Inflammatory macrophage (primary cell): ENCODE results near the gene SH3PXD2B.
"Not testable (repeated sequence)": the region's sequence is repeated elsewhere in the genome, so short reads cannot be mapped to it uniquely, and the experiment has no call there.

ENCODE experiments used
- DNase-seq, 2 donors: peaks; one replicate each; pipeline ENCODE4 v3.0.0-alpha.2; 2020 to 2022

SH3PXD2B gene

GRCh38 chr5:172293054-172293744 is 161.1 kb downstream of the SH3PXD2B start:
- DNase-seq: peak; percentile 83

GRCh38 chr5:172291837-172292236 is 162.5 kb downstream of the SH3PXD2B start:
- DNase-seq: not testable (repeated sequence)

- DNase-seq: no peak
Observed at GRCh38 chr5:172288465-172288864, 165.9 kb downstream of the SH3PXD2B start.

- DNase-seq: not testable (repeated sequence)
Observed at GRCh38 chr5:172287140-172287539, 167.2 kb downstream of the SH3PXD2B start.

- DNase-seq: no peak
Observed at GRCh38 chr5:172285226-172286143, 168.8 kb downstream of the SH3PXD2B start.

- peak in 1 of 2 donors; percentile 25 for DNase-seq
Observed at GRCh38 chr5:172284611-172284980, 169.7 kb downstream of the SH3PXD2B start.

DNA sequence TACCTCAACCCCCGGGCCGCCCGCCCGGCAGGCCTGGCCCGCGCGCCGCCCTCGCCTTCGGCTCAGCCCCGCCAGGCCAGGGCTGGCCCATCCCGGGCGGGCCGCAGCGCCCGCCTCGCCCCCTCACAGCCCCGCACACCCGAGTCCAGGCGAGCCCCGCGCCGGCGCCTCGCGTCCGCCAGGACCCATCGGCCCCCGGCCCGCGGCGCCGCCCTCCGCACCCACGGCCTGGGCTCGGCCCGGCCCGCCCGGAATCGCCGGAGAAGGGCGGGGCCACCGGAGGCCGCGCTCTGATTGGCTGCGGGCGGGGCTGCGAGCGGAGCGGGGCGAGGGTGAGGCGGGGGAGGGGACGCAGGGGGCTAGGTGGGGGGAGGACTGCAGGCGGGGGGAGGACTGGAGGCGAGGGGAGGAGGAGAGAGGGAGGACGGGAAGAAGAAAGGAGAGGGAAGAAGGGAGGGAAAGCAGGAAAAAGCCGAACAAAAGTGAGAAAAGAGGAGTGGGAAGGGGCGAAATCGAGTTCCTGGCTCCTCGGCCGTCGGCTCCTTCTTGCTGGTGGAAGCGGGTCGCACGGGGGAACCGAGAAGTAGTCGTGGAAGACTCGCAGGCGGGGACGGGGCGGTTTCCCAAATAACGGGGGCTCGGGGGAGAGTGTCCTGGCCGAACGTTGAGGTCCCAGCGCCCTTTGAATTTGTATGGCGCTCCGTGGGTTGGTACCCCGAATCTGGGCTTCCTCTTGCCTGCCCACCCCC is 170.3 kb downstream of the SH3PXD2B start:
- DNase-seq: peak; percentile 72 to 87

- peak; percentile 69 to 74 for DNase-seq
Observed at GRCh38 chr5:172283020-172283861, 171.1 kb downstream of the SH3PXD2B start, which contains the start of gene UBTD2. Gene UBTD2, minus strand, starts transcription at chr5:172283764. Its CDS starts 99 bp downstream, at chr5:172283665.

- DNase-seq: no peak
Observed at GRCh38 chr5:172282272-172283019, 171.9 kb downstream of the SH3PXD2B start.

DNA sequence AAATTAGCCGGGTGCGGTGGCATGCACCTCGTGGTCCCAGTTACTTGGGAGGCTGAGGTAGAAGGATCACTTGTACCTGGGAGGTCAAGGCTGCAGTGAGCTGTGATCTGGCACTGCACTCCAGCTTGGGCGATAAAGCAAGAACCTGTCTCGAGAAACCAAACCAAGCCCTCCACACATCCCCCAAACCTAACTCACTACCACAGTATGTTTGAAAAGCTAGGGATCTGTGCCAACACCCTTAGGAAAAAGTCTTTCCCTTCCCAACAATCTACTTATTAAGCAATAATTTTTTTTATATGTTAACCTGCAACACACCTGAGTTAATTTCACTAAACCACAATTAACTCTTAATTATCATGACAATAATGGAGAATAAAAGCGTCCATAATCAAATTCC is 173.0 kb downstream of the SH3PXD2B start:
- no peak for DNase-seq

DNA sequence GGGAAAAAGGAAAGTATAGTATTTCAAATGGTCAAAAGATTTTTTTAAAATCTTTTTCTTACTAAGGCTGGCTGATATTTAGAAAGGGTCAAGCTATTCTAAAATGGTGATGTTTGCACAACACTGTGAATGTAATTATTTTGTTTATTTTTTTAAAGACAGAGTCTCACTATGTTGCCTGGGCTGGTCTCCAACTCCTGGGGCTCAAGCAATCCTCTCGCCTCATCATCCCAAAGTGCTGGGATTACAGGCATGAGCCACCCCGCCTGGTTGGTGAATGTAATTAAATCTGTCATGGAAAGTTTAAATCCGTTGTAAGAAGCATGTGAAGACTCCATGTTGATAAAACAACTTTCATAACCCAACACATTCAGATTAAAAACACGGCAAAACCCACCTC is 173.4 kb downstream of the SH3PXD2B start:
- no peak for DNase-seq

GRCh38 chr5:172280317-172280716 is 174.0 kb downstream of the SH3PXD2B start:
- DNase-seq: no peak

GRCh38 chr5:172278356-172278755 is 176.0 kb downstream of the SH3PXD2B start:
- DNase-seq: no peak

DNA sequence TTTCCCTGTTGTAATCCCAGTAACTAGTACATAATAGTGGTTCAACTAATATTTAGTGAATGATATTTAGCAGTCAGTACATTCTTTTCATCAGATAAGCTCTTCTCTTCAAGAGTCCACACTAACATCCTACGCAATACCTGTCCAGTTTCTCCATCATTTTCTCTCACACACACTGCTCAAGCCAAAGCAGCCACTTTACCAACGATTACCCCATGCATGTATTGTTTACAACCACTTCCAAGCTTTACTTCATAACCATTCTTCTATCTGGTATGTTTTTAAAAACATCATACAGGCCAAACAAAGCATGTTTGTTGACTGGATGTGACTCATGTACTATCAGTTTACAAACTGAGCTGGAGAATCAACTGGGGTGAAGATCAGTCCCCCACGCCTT is 178.1 kb downstream of the SH3PXD2B start:
- no peak for DNase-seq
